Activated CD4-positive, alpha-beta T cell treated with anti-CD3 and anti-CD28 coated beads, Interleukin-2, amount 10 ng/mL, durations not matched to agents 7 days and 5 days (primary cell): Measurements from ENCODE around the gene KRTAP4-7. TPM values are rescaled to one million over a fixed set of nuclear protein-coding genes. Genes with fewer than 3 reads are reported as not detected.
"Not testable (repeated sequence)": the region's sequence is repeated elsewhere in the genome, so short reads cannot be mapped to it uniquely, and the experiment has no call there.

Experiments used
- CTCF ChIA-PET: fragments of 350-600 bp; sonication (Branson Sonifier 250); formaldehyde crosslinking; loops from one replicate; lab custom pipeline; 2021; ENCODE audit warnings: antibody characterized with exemption; lab: Charles Lee
- POLR2A ChIA-PET: fragments of 350-600 bp; sonication (Branson Sonifier 250); formaldehyde crosslinking; loops from one replicate; lab custom pipeline; 2021; ENCODE audit warnings: antibody characterized with exemption; lab: Charles Lee
- DNase-seq: peaks from one replicate; pipeline ENCODE4 v3.0.0-alpha.2; 2020
- H3K27ac Mint-ChIP-seq: one replicate; pipeline ENCODE4 v1.8.0; 2021; ENCODE audit warnings: mild to moderate bottlenecking, moderate library complexity, mixed read lengths
- H3K27me3 Mint-ChIP-seq: one replicate; pipeline ENCODE4 v1.8.0; 2021; ENCODE audit warnings: mixed read lengths
- H3K36me3 Mint-ChIP-seq: one replicate; pipeline ENCODE4 v1.8.0; 2021; ENCODE audit warnings: low read depth, mixed read lengths
- H3K4me1 Mint-ChIP-seq: one replicate; pipeline ENCODE4 v1.8.0; 2021; ENCODE audit warnings: mixed read lengths
- H3K4me3 Mint-ChIP-seq: one replicate; pipeline ENCODE4 v1.8.0; 2021; ENCODE audit warnings: mild to moderate bottlenecking, moderate library complexity, mixed read lengths
- H3K9me3 Mint-ChIP-seq: one replicate; pipeline ENCODE4 v1.8.0; 2021; ENCODE audit warnings: mixed read lengths
- total RNA-seq, 2 experiments: library from RNA; stranded (reverse); gene quantifications; one replicate each; pipeline ENCODE4 v1.2.3, GENCODE V29; 2021

KRTAP4-7 gene
- not detected for total RNA-seq

DNA sequence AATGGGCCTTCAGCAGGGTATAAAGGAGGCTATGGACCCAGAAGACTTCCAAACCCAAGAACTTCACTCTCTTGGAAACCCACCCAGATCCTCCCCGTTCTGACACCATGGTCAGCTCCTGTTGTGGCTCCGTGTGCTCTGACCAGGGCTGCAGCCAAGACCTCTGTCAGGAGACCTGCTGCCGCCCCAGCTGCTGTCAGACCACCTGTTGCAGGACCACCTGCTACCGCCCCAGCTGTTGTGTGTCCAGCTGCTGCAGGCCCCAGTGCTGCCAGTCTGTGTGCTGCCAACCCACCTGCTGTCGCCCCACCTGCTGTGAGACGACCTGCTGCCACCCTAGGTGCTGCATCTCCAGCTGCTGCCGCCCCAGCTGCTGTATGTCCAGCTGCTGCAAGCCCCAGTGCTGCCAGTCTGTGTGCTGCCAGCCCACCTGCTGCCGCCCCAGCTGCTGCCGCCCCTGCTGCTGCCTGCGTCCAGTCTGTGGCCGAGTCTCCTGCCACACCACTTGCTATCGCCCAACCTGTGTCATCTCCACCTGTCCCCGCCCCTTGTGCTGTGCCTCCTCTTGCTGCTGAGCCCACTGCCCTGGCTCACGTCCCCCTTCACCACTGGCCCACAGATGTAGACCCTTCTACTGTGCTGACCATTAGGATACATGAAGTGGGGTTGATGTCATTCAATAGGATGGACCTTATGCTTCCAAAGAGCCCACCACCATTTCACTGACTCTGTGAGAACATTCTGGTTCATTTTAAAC lies at the start of gene KRTAP4-7:
Gene KRTAP4-7, plus strand, starts transcription at position 51 of the 757 bp plus-strand sequence. Its CDS starts 57 bp downstream, at position 108.
- DNase-seq, POLR2A ChIA-PET, H3K27me3 Mint-ChIP-seq, H3K4me1 Mint-ChIP-seq, CTCF ChIA-PET, H3K27ac Mint-ChIP-seq, H3K9me3 Mint-ChIP-seq, H3K36me3 Mint-ChIP-seq, H3K4me3 Mint-ChIP-seq: not testable (repeated sequence)

DNA sequence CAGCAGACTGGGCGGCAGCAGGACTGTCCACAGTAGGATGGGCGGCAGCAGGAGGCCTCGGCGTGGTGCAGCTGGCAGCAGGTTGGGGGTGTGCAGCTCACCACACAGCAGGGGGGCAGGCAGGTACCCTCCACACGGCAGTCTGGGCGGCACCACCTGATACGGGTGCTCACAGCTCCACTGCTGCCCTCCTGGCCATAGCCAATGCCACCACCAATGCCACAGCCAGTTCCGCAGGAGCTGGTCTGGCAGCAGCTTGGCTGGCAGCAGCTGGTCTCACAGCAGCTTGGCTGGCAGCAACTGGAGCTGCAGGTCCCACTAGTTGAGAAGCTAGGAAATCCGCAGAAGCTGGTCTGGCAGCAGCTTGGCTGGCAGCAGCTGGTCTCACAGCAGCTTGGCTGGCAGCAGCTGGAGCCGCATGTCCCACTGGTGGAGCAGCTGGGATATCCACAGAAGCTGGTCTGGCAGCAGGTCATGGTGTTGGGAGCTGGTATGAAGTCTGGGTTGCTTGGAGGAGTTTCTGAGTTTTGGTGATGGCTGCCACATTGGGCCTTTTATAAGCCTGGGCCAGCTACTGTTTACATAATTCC lies 49.5 kb upstream of the KRTAP4-7 start, which contains the start of gene KRTAP1-3:
Gene KRTAP1-3, minus strand, starts transcription at position 529 of the 590 bp plus-strand sequence. Its CDS starts 53 bp downstream, at position 476.
- H3K4me1 Mint-ChIP-seq = not testable (repeated sequence)

DNA sequence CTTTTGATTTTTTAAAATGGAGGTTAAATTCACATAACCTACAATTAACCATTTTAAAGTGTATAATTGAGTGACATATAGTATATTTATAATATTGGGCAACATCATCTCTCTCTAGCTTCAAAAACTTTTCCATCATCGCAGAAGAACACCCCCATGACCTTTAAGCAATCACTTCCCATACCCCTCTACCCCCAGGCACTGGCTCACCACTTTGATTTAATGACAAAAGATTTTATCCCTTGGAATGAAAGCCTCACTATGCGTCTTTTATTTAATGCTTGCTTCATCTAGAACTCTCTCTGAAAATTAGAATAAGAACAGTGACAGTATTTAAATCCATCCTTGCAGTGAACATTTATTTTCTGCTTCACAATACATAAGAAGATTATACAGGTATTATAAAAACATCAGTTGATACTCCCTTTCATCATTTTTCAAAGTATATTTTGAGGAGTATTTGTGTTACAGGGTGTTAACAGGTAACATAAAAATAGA lies 46.0 kb upstream of the KRTAP4-7 start:
- Mint-ChIP-seq H3K27ac (no peak overlapping the region), H3K36me3 (no peaks in the 10 kb centered on the region), H3K4me3 (no peak overlapping the region), H3K27me3 (peaks cover 11% of the 10 kb centered on the region), H3K9me3 (no peaks in the 10 kb centered on the region), H3K4me1 (no peaks in the 10 kb centered on the region)
- POLR2A ChIA-PET = no interaction called here
- CTCF ChIA-PET = no interaction called here
- no peak for DNase-seq

More for the DNA sequence above, 49.5 kb upstream of the KRTAP4-7 start, which contains the start of gene KRTAP1-3:
- H3K36me3 Mint-ChIP-seq, POLR2A ChIA-PET, DNase-seq, H3K27ac Mint-ChIP-seq, H3K9me3 Mint-ChIP-seq, H3K4me3 Mint-ChIP-seq, CTCF ChIA-PET: not testable (repeated sequence)
- peaks cover 14% of the 10 kb centered on the region for H3K27me3 Mint-ChIP-seq

DNA sequence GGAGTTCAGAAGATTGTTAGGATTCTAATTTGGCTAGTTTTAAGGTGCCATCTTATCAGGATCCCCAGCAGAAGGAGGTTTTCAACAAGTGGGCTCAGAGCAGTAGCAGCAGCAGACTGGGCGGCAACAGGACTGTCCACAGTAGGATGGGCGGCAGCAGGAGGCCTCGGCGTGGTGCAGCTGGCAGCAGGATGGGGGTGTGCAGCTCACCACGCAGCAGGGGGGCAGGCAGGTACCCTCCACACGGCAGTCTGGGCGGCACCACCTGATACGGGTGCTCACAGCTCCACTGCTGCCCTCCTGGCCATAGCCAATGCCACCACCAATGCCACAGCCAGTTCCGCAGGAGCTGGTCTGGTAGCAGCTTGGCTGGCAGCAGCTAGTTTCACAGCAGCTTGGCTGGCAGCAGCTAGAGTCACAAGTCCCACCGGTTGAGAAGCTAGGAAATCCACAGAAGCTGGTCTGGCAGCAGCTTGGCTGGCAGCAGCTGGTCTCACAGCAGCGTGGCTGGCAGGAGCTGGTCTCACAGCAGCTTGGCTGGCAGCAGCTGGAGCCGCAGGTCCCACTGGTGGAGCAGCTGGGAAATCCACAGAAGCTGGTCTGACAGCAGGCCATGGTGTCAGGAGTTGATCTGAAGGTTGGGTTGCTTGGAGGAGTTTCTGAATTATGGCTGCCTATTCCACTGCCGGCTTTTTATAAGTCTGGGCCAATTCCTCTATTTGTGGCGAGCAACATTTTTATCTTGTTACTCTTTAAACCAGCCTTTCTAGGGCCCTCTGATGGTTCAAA lies 43.0 kb upstream of the KRTAP4-7 start, which contains the start of gene KRTAP1-1:
Gene KRTAP1-1, minus strand, starts transcription at position 668 of the 789 bp plus-strand sequence. Its CDS starts 53 bp downstream, at position 615.
- H3K36me3 Mint-ChIP-seq, H3K9me3 Mint-ChIP-seq, H3K27ac Mint-ChIP-seq, POLR2A ChIA-PET, DNase-seq, CTCF ChIA-PET, H3K4me1 Mint-ChIP-seq, H3K4me3 Mint-ChIP-seq: not testable (repeated sequence)
- H3K27me3 Mint-ChIP-seq = peaks cover 16% of the 10 kb centered on the region

DNA sequence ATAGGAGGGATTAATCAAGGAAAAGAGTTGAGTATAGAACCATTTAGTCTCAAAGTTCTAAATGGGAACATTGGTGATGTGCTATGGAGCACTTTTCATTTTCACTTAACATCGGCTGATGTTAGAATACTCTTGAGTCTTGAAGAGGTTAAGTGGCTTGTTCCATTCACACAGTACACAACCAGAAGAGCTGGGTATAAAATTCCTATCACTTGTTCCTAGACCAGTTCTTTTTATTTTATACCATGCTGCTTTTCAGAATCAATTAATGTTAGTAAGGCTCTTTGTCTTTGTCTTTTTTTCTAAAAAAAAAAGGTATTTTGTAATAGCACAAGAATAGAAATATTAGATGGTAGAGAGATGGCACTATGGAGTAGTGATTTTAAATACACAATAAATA lies 41.0 kb upstream of the KRTAP4-7 start:
- ChIA-PET POLR2A (no interaction called here), CTCF (no interaction called here)
- H3K27ac Mint-ChIP-seq = no peak overlapping the region
- DNase-seq = no peak
- no peaks in the 10 kb centered on the region for H3K36me3 Mint-ChIP-seq
- no peak overlapping the region for H3K4me3 Mint-ChIP-seq
- peaks cover 1% of the 10 kb centered on the region for H3K4me1 Mint-ChIP-seq
- H3K9me3 Mint-ChIP-seq = peaks cover 4% of the 10 kb centered on the region
- H3K27me3 Mint-ChIP-seq = peaks cover 14% of the 10 kb centered on the region

DNA sequence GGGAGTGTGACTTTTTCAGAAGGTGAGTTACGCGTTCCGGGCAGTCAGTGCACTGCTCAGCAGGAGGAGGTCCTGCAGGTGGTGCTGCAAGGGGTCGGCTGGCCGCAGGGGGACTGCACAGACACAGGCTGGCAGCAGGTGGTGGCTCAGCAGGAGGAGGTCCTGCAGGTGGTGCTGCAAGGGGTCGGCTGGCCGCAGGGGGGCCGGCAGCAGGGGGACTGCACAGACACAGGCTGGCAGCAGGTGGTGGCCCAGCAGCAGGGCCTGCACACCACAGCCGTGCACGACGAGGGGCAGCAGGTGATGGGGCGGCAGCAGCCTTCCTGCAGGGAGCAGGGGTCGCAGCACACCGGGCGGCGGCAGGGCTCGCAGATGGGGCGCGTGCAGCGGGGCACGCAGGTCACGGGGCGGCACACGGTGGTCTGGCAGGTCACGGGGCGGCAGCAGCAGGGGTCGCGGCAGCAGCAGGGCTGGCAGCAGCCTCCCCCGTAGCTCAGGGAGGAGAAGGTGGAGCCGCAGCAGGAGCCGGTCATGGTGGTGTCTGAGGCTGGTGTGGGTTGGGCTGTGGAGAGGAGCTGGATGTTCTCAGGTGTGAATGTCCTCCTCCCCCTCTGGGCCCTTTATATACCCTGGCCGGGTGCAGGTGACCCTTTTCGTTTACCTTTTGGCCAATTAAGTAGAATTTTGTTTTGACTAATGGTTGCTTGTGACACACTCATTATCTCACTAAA lies 37.0 kb upstream of the KRTAP4-7 start, which contains the start of gene KRTAP2-1:
Gene KRTAP2-1, minus strand, starts transcription at position 582 of the 731 bp plus-strand sequence. Its CDS starts 49 bp downstream, at position 533.
- DNase-seq, H3K27ac Mint-ChIP-seq, POLR2A ChIA-PET, H3K36me3 Mint-ChIP-seq, H3K9me3 Mint-ChIP-seq, H3K4me3 Mint-ChIP-seq, CTCF ChIA-PET, H3K4me1 Mint-ChIP-seq: not testable (repeated sequence)
- peaks cover 16% of the 10 kb centered on the region for H3K27me3 Mint-ChIP-seq

DNA sequence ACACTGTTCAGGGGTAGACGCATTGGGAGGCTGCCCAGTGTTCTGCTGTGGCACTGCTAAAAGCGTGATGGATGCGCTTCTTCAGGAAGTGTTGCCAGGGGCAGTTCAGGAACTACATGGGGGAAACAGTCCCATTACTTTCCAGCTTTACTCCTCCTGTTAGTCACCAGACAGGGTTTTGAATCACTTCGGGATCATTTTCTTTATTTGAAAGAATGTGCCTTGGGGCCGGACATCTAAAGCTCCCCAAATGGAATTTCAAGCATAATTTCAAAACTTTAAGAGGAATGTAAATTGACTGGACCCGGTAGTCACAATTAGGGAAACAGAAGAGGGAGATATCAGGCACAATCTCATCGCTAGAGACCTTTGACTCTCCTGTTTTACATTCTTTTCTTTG lies 35.5 kb upstream of the KRTAP4-7 start:
- no peak overlapping the region for H3K4me3 Mint-ChIP-seq
- peaks cover 1% of the 10 kb centered on the region for H3K4me1 Mint-ChIP-seq
- no peak overlapping the region for H3K27ac Mint-ChIP-seq
- POLR2A ChIA-PET = no interaction called here
- CTCF ChIA-PET = no interaction called here
- no peaks in the 10 kb centered on the region for H3K36me3 Mint-ChIP-seq
- H3K27me3 Mint-ChIP-seq = peaks cover 17% of the 10 kb centered on the region
- peaks cover 3% of the 10 kb centered on the region for H3K9me3 Mint-ChIP-seq
- no peak for DNase-seq

DNA sequence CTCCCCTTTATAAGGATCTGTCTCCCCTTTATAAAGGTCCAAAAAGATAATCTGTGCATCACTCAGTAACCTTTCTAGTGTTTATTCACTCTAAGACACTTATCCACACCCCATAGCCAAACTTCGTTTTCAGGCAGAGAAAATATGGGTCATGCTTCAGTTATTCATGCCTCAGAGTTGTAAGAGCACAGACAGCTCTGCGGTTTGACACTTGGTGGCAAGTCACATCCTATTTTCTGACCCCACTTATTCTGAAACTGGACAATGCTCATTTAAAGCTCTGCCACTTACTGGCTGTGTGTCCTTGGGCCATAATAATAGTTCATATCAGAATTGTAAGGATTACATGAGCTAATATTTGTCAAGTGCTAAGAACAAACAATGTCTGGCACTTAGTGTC lies 34.8 kb upstream of the KRTAP4-7 start:
- ChIA-PET POLR2A (no interaction called here), CTCF (no interaction called here)
- H3K27ac Mint-ChIP-seq = no peak overlapping the region
- peaks cover 2% of the 10 kb centered on the region for H3K9me3 Mint-ChIP-seq
- peaks cover 1% of the 10 kb centered on the region for H3K4me1 Mint-ChIP-seq
- no peak for DNase-seq
- H3K4me3 Mint-ChIP-seq = no peak overlapping the region
- no peaks in the 10 kb centered on the region for H3K36me3 Mint-ChIP-seq
- H3K27me3 Mint-ChIP-seq = peaks cover 17% of the 10 kb centered on the region

DNA sequence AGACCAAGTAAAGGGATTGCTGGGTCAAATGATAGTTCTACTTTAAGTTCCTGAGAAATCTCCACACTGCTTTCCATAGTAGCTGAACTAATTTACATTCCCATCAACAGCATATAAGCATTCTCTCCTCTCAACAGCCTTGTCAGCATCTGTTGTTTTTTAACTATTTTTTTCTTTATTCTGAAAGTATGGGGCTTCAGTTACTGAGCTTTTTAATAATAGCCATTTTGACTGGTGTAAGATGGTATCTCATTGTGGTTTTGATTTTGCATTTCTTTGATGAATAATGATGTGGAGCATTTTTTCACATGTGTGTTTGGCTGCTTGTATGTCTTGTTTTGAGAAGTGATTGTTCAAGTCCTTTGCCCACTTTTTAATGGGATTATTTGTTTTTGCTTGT lies 31.4 kb upstream of the KRTAP4-7 start:
- peaks cover 5% of the 10 kb centered on the region for H3K9me3 Mint-ChIP-seq
- no peak overlapping the region for H3K27ac Mint-ChIP-seq
- H3K27me3 Mint-ChIP-seq = peaks cover 9% of the 10 kb centered on the region
- no peaks in the 10 kb centered on the region for H3K36me3 Mint-ChIP-seq
- CTCF ChIA-PET = no interaction called here
- H3K4me3 Mint-ChIP-seq = no peak overlapping the region
- no peaks in the 10 kb centered on the region for H3K4me1 Mint-ChIP-seq
- POLR2A ChIA-PET = no interaction called here
- DNase-seq = no peak

DNA sequence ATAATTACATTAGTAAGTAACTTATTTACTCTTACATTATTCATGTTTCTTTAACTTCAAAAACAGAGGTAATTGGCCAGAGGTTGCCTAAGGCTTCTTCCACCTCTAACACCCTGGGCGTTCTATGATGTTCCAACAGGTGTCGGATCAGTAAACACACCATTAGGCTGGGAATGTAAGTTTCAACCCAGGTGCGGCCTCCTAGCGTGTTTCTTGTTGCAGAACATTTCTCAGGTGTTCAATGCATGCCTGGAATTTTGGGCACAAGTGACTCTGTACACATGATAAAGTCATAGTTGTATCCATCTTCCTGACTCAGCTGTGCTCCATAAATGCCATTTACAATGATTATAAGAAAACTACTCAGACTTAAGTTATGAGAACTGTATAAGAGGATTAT lies 29.9 kb upstream of the KRTAP4-7 start:
- no peaks in the 10 kb centered on the region for H3K4me1 Mint-ChIP-seq

DNA sequence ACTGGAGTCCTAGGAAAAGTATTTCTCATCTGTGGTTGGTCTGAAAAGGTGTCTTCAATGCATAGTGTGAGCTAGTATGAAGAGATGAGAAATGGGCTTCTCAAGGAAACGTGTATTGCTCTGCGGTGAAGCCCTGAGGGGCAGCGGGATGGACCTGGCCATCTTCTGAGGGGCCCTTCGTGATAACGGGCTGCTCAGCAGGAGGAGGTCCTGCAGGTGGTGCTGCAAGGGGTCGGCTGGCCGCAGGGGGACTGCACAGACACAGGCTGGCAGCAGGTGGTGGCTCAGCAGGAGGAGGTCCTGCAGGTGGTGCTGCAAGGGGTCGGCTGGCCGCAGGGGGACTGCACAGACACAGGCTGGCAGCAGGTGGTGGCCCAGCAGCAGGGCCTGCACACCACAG lies 29.4 kb upstream of the KRTAP4-7 start:
- H3K27ac Mint-ChIP-seq, H3K36me3 Mint-ChIP-seq, POLR2A ChIA-PET, H3K9me3 Mint-ChIP-seq, H3K4me3 Mint-ChIP-seq, H3K4me1 Mint-ChIP-seq, CTCF ChIA-PET, DNase-seq: not testable (repeated sequence)
- H3K27me3 Mint-ChIP-seq = peaks cover 11% of the 10 kb centered on the region

More for the DNA sequence above, 29.9 kb upstream of the KRTAP4-7 start:
- H3K27ac Mint-ChIP-seq = no peak overlapping the region
- no peak overlapping the region for H3K4me3 Mint-ChIP-seq
- POLR2A ChIA-PET = no interaction called here
- CTCF ChIA-PET = no interaction called here
- H3K27me3 Mint-ChIP-seq = peaks cover 8% of the 10 kb centered on the region
- H3K9me3 Mint-ChIP-seq = peaks cover 7% of the 10 kb centered on the region
- no peak for DNase-seq
- no peaks in the 10 kb centered on the region for H3K36me3 Mint-ChIP-seq

DNA sequence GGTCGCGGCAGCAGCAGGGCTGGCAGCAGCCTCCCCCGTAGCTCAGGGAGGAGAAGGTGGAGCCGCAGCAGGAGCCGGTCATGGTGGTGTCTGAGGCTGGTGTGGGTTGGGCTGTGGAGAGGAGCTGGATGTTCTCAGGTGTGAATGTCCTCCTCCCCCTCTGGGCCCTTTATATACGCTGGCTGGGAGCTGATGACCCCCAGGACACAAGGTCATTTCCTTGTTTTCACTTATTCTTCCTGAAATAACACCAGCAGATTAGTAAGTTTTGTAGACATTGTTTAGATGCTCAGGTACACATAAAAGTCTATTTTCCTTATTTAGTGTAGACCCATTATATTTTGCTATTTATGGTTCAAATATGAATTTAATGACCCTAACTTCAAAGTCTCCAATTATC lies 28.8 kb upstream of the KRTAP4-7 start, which contains the start of gene KRTAP2-2:
Gene KRTAP2-2, minus strand, starts transcription at position 101 of the 400 bp plus-strand sequence. Its CDS starts 19 bp downstream, at position 82.
- H3K36me3 Mint-ChIP-seq, H3K4me3 Mint-ChIP-seq, DNase-seq, H3K4me1 Mint-ChIP-seq, H3K27ac Mint-ChIP-seq, H3K9me3 Mint-ChIP-seq, CTCF ChIA-PET, POLR2A ChIA-PET: not testable (repeated sequence)
- H3K27me3 Mint-ChIP-seq = peaks cover 13% of the 10 kb centered on the region
